Thoracic aorta (tissue), 2 donors: ENCODE results near the gene LSM10. TPM values are rescaled to one million over a fixed set of nuclear protein-coding genes. Genes with fewer than 3 reads are reported as not detected.

Experiments
- ATAC-seq: fragments of 150-250 bp; one replicate; pipeline ENCODE4 v1.8.0; 2017; ENCODE audit warnings: low read depth; ENCODE audit not compliant: insufficient number of reproducible peaks, low FRiP score
- DNase-seq: peaks from one replicate; pipeline ENCODE4 v3.0.0-alpha.2; 2020; ENCODE audit warnings: low spot score
- H3K27ac ChIP-seq, 2 donors: fragments of 200-600 bp; sonication (generic); 1 replicate in 1 of 2; 2 replicates in 1 of 2; pipeline ENCODE4 v1.5.1; 2016; ENCODE audit warnings: mild to moderate bottlenecking in 2 of 2, moderate library complexity in 2 of 2
- H3K27me3 ChIP-seq: fragments of 200-600 bp; sonication (generic); replicated peaks from 2 replicates; pipeline ENCODE4 v1.6.0; 2016; ENCODE audit warnings: mild to moderate bottlenecking; ENCODE audit not compliant: insufficient read depth
- H3K36me3 ChIP-seq: fragments of 200-600 bp; sonication (generic); one replicate; pipeline ENCODE4 v1.5.1; 2016
- H3K4me1 ChIP-seq, 2 donors: fragments of 200-600 bp; sonication (generic); 1 replicate in 1 of 2; 2 replicates in 1 of 2; pipeline versions ENCODE4 v1.5.1 to v1.6.0; 2016; ENCODE audit warnings: low read depth in 2 of 2, mild to moderate bottlenecking in 1 of 2; ENCODE audit not compliant: control insufficient read depth in 1 of 2
- H3K4me3 ChIP-seq: fragments of 200-600 bp; sonication (generic); 2 replicates; pipeline ENCODE4 v1.5.1; 2016; ENCODE audit warnings: mild to moderate bottlenecking
- H3K9me3 ChIP-seq: fragments of 200-600 bp; sonication (generic); 2 replicates; pipeline ENCODE4 v1.5.1; 2016
- total RNA-seq, 2 donors: library from RNA; depleted of rRNA; stranded (reverse); fragments of >200 nt; gene quantifications; one replicate each; pipeline versions ENCODE4 v1.1.0 to v1.2.3, GENCODE V29; 2016
- TF ChIP-seq, protein P1 (sequence below): fragments of 200-600 bp; sonication (generic); IDR thresholded peaks from one replicate; pipeline ENCODE4 v1.5.1; 2019; ENCODE audit warnings: antibody characterized with exemption

Gene LSM10
- total RNA-seq, 2 donors from 2014 or later = 14.4 to 34.4 TPM

DNA sequence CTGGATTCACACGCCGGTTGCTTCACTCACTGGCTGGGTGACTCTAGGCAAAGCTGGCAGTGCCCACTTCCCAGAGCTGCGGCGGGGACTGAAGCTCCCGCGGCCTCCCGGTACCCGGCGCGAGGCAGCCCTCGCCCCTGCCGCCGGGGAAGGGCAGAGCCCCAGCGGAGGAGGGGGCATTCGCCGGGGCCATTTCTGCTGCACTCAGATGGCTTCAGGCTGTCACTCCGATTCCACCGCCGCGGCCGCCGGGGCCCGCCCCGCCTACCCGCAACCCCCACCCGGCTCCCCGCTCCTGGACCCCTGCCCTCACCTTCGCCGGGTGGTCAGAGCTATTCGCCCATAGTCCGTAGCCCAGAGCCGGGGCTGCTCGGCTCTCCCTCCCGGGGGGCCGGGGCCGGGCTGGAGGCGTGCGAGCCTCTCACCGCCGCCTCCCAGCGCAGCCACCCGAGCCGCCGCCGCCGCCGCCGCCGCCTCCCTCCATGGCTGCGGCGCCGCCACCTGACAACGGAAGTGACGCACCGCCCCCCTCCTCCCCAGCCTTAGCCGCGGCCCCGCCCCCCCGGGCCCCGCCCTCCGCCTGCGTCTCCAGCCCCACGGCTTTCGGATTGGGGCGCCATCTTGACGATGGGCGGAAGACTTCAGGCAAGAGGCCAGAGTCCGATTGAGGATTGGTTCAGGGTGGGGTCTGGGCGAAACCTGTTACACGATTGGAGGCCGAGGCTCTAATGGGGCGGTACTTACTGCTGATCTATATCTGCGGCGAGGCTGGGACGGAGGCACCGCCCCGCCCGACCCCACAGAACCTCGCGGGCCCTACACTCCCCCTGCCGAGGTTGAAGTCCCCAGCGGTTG lies 12.1 kb downstream of the LSM10 start, which contains the start of gene STK40:
STK40 (minus strand) TSS at position 515 of the 855 bp plus-strand sequence. CDS start 24,592 bp downstream, outside the sequence.
- Histone ChIP-seq H3K27ac (peak within 1 kb of the TSS; percentile 96 to 97), H3K27me3 (no peaks in the 10 kb centered on the region), H3K4me1 (peaks cover 31 to 77% of the 10 kb centered on the region in 2 donors), H3K4me3 (peak within 1 kb of the TSS; percentile 70), H3K36me3 (no peaks in the 10 kb centered on the region), H3K9me3 (no peaks in the 10 kb centered on the region)
- TF ChIP-seq, protein P1, sequence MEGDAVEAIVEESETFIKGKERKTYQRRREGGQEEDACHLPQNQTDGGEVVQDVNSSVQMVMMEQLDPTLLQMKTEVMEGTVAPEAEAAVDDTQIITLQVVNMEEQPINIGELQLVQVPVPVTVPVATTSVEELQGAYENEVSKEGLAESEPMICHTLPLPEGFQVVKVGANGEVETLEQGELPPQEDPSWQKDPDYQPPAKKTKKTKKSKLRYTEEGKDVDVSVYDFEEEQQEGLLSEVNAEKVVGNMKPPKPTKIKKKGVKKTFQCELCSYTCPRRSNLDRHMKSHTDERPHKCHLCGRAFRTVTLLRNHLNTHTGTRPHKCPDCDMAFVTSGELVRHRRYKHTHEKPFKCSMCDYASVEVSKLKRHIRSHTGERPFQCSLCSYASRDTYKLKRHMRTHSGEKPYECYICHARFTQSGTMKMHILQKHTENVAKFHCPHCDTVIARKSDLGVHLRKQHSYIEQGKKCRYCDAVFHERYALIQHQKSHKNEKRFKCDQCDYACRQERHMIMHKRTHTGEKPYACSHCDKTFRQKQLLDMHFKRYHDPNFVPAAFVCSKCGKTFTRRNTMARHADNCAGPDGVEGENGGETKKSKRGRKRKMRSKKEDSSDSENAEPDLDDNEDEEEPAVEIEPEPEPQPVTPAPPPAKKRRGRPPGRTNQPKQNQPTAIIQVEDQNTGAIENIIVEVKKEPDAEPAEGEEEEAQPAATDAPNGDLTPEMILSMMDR = no peak
- peak; percentile 88 for ATAC-seq
- DNase-seq = peak; percentile 93

DNA sequence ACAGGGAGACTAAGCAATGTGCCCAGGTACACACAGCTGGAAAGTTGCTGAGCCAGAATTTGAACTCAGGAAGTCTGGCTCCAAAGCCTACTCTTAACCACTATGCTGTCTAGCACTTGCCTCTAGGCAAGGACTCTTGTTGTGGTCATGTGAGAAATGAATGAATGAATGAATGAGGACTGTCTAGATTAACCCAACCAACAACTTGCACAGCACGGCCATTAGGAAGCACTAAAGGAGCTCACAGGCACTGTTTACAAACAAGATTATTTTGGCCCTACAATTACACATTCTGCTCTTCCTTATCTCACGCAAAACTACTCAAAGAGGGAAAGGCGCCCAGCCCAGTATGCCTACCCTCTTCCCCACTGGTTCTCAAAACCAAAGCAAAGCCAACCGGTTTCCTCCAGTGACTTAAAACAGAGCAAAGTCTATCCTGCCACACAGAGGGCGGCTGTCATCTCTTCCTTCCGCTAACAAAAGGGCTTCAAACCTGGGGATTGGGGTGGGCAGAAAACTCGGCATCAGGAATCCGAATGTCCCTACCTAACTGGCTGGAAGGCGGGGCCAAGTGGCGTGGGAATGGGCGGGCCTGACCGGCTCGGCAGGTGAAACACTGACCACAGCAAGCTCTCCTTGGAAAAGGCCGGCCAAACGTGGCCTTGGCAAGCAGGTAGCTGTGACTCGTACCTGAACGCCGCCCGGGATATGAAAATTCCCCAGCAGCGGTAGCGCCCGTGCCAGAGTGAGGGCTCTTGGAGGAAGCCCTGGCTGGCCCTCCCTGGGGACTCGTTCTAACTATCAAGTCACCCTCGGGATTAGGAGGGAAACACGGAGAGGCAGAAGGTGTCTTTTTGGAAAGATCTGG lies 12.9 kb downstream of the LSM10 start:
- TF ChIP-seq, protein P1 = no peak
- Histone ChIP-seq H3K4me3 (peak overlapping the region; percentile 70), H3K36me3 (no peaks in the 10 kb centered on the region), H3K27ac (peak overlapping the region; percentile 96 to 97), H3K4me1 (peaks cover 36 to 83% of the 10 kb centered on the region in 2 donors), H3K9me3 (no peaks in the 10 kb centered on the region), H3K27me3 (no peaks in the 10 kb centered on the region)
- ATAC-seq (no peak), DNase-seq (no peak)

DNA sequence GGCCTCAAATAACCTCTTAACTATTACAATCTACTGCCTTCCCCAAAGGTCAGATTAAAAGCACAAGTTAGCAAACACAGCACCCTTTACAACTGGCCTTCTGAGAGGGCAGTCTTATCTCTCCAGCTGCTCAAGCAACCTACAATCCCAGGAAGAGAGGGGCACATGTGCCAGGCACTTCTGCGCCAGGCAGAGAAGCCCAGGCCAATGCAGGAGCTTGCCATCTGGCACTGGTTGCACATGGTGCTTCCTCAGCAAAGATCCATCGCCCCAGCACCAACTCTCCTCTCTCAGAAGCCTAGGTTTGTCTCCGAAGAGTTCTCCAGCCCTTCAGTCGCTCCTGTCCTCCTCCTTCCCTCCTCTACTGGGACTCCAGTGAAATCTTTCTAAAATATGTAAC lies 14.5 kb downstream of the LSM10 start:
- no peaks in the 10 kb centered on the region for H3K9me3 ChIP-seq
- TF ChIP-seq, protein P1 = no peak
- H3K27ac ChIP-seq = peak overlapping the region; percentile 96 to 97
- peak overlapping the region; percentile 30 for H3K4me3 ChIP-seq
- H3K27me3 ChIP-seq = no peaks in the 10 kb centered on the region
- DNase-seq (no peak), ATAC-seq (no peak)
- no peaks in the 10 kb centered on the region for H3K36me3 ChIP-seq
- H3K4me1 ChIP-seq = peaks cover 36 to 74% of the 10 kb centered on the region in 2 donors

DNA sequence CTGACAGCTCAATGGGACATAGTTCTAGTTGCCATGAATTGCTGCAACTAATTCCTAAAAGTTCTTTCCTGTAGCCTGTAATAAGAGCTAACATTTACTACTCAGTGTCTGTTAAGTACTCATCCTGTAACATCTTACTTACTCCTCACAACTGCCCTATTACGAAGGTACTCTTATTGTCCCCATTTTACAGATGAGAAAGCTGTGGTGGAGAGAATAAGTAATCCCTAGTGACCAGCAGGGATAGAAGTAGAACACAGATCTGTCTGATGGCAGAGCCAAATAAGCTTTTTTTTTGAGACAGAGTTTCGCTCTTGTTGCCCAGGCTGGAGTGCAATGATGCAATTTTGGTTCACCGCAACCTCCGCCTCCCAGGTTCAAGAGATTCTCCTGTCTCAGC lies 15.0 kb downstream of the LSM10 start:
- Histone ChIP-seq H3K4me1 (peaks cover 36 to 74% of the 10 kb centered on the region in 2 donors), H3K27me3 (no peaks in the 10 kb centered on the region), H3K4me3 (no peak overlapping the region)

More for the DNA sequence above, 15.0 kb downstream of the LSM10 start:
- DNase-seq = no peak
- Histone ChIP-seq H3K9me3 (no peaks in the 10 kb centered on the region), H3K27ac (peak overlapping the region; percentile 96 to 97), H3K36me3 (no peaks in the 10 kb centered on the region)
- TF ChIP-seq, protein P1 = no peak
- ATAC-seq = no peak
